Measurements from ENCODE around the gene BNIP3.
A peak's percentile ranks its signal among the peaks of the same experiment; 100 is the strongest.

BNIP3 gene

GRCh38 chr10:131930586-131931330 lies 51.0 kb downstream of the BNIP3 start (continued):
- TF ChIP-seq TSHZ1 (tag by site-specific recombination; IDR thresholded peaks at IDR 0.05; ENCODE audit: borderline replicate concordance) (no peak), ZNF560 (tag by site-specific recombination; IDR thresholded peaks at IDR 0.05; ENCODE audit: borderline replicate concordance) (no peak), WT1 (tag by site-specific recombination; IDR thresholded peaks at IDR 0.05) (no peak), INSM2 (tag by site-specific recombination; IDR thresholded peaks at IDR 0.05) (no peak), ZBTB48 (tag by site-specific recombination; IDR thresholded peaks at IDR 0.05) (no peak), SCRT1 (tag by site-specific recombination; IDR thresholded peaks at IDR 0.05; ENCODE audit: borderline replicate concordance) (no peak), ZNF174 (tag by site-specific recombination; IDR thresholded peaks at IDR 0.05) (no peak), HIC1 (tag by site-specific recombination; IDR thresholded peaks at IDR 0.05) (no peak)

GRCh38 chr10:131930150-131930549 lies 51.6 kb downstream of the BNIP3 start:
- POLR2A ChIA-PET, result no interaction called here
- H3K4me3 ChIP-seq (ENCODE audit: low read depth, low read length), result no peak overlapping the region
- no peak overlapping the region for H3K27ac ChIP-seq (ENCODE audit: extremely low read depth, low read depth, low read length)
- TF ChIP-seq SCRT2 (tag by site-specific recombination; IDR thresholded peaks at IDR 0.05), result peak; percentile 32; the same call in 1 of the 2 replicates
- TF ChIP-seq ZNF660 (tag by site-specific recombination; IDR thresholded peaks at IDR 0.05), result no peak
- no peak for TF ChIP-seq ZNF48 (tag by site-specific recombination; IDR thresholded peaks at IDR 0.05)
- no peak for TF ChIP-seq EGR2 (tag by site-specific recombination; IDR thresholded peaks at IDR 0.05; ENCODE audit: low read depth)
- CTCF ChIA-PET, result no interaction called here
- H3K36me3 ChIP-seq (ENCODE audit: control insufficient read depth in 2 of 2, insufficient read depth in 1 of 2, low read length in 2 of 2), result peaks cover 0 to 11% of the 10 kb centered on the region in 2 experiments; a peak in 1 of 3 replicates
- peaks cover 2% of the 10 kb centered on the region; the same call in 1 of the 2 replicates for H3K9me3 ChIP-seq (ENCODE audit: control insufficient read depth, insufficient read depth, low read depth, low read length)
- H3K4me1 ChIP-seq (ENCODE audit: control insufficient read depth, insufficient read depth, low read length), result 0 out of 2 replicates have a peak, but pooled peaks cover 2% of the 10 kb centered on the region

GRCh38 chr10:131929122-131929845 lies 52.4 kb downstream of the BNIP3 start:
- no peak overlapping the region for H3K27ac ChIP-seq (ENCODE audit: extremely low read depth, low read depth, low read length)
- ChIA-PET POLR2A (no interaction called here), CTCF (interaction anchor here (2.4 kb wide), 1 partner anchor 14 kb away, joined by 8 read pairs; no protein-coding TSS in a partner anchor)
- 0 out of 2 replicates have a peak, but pooled peaks cover 2% of the 10 kb centered on the region for H3K4me1 ChIP-seq (ENCODE audit: control insufficient read depth, insufficient read depth, low read length)
- H3K4me3 ChIP-seq (ENCODE audit: low read depth, low read length), result no peak overlapping the region
- peaks cover 0 to 2% of the 10 kb centered on the region in 2 experiments; a peak in 1 of 3 replicates for H3K36me3 ChIP-seq (ENCODE audit: control insufficient read depth in 2 of 2, insufficient read depth in 1 of 2, low read length in 2 of 2)
- H3K9me3 ChIP-seq (ENCODE audit: control insufficient read depth, insufficient read depth, low read depth, low read length), result peaks cover 2% of the 10 kb centered on the region; the same call in 1 of the 2 replicates
- peak; percentile 72 for TF ChIP-seq ZFHX2 (tag by site-specific recombination; conservative IDR thresholded peaks at IDR 0.05)
- TF ChIP-seq ZBTB44 (tag by site-specific recombination; IDR thresholded peaks at IDR 0.05), result no peak
- TF ChIP-seq ELK4 (IDR thresholded peaks at IDR 0.05; ENCODE audit: borderline replicate concordance, low read depth, low read length), result no peak
- peak; percentile 25; the same call in 1 of the 2 replicates for TF ChIP-seq ZNF341 (tag by site-specific recombination; IDR thresholded peaks at IDR 0.05; ENCODE audit: low read depth)
- no peak for TF ChIP-seq ZNF398 (tag by site-specific recombination; IDR thresholded peaks at IDR 0.05)

Measured in HEK293 (cell line).